DMS153 treated with DMSO at 0.1 percent for 48 hours (cell line): Measurements from ENCODE around the gene TNRC6C.

ENCODE experiments used
- DNase-seq: peaks from one replicate; lab custom pipeline; 2025; ENCODE audit not compliant: unreplicated experiment; lab: John Stamatoyannopoulos, UW

Gene TNRC6C

GRCh38 chr17:77957857-77958715 lies at the start of gene TNRC6C:
TNRC6C (plus strand) TSS chr17:77958703; CDS start chr17:78004207, 45,504 bp downstream.
- peak; percentile 98 for DNase-seq

GRCh38 chr17:77909236-77909635 lies 49.3 kb upstream of the TNRC6C start:
- DNase-seq: no peak

- DNase-seq: no peak
Observed at GRCh38 chr17:77909816-77910215, 48.7 kb upstream of the TNRC6C start.

- DNase-seq: peak; percentile 2
Observed at GRCh38 chr17:77914385-77915254, 43.9 kb upstream of the TNRC6C start.

GRCh38 chr17:77915594-77916021 lies 42.9 kb upstream of the TNRC6C start:
- no peak for DNase-seq

- DNase-seq: no peak
Observed at GRCh38 chr17:77916264-77916663, 42.2 kb upstream of the TNRC6C start.

GRCh38 chr17:77916703-77917481 lies 41.6 kb upstream of the TNRC6C start:
- DNase-seq: no peak

- no peak for DNase-seq
Observed at GRCh38 chr17:77919276-77919675, 39.2 kb upstream of the TNRC6C start.

- DNase-seq: no peak
Observed at GRCh38 chr17:77923135-77923534, 35.4 kb upstream of the TNRC6C start.

GRCh38 chr17:77923776-77924513 lies 34.6 kb upstream of the TNRC6C start:
- no peak for DNase-seq

- no peak for DNase-seq
Observed at GRCh38 chr17:77924757-77925336, 33.7 kb upstream of the TNRC6C start.

GRCh38 chr17:77925831-77926543 lies 32.5 kb upstream of the TNRC6C start:
- DNase-seq: no peak

- DNase-seq: no peak
Observed at GRCh38 chr17:77926981-77927380, 31.5 kb upstream of the TNRC6C start.

- no peak for DNase-seq
Observed at GRCh38 chr17:77927777-77928518, 30.6 kb upstream of the TNRC6C start.

- DNase-seq: no peak
Observed at GRCh38 chr17:77928519-77929179, 29.9 kb upstream of the TNRC6C start.

- no peak for DNase-seq
Observed at GRCh38 chr17:77929180-77929564, 29.3 kb upstream of the TNRC6C start.

- DNase-seq: no peak
Observed at GRCh38 chr17:77929871-77930436, 28.5 kb upstream of the TNRC6C start.
